ENCODE results near the gene GPR39.

The GPR39 gene

DNA sequence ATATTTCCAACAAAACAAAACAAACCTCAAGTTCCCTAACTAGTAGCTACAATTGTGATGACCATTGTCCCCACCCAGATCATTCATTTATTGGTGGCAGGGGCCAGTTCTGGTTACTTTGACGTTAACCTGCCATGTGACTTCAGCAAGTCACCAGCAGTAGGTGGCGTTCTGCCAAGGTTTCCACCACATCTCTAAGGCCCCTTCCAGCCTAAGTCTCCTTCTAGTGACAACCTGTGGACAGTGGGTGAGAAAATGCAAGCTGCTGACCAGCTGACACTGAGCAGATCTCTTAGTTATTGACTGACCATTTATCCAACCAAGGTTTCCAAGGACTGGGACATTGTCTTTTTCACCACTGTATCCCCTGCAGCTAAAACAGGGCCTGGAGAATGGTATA, 98.4 kb downstream of the GPR39 start:
- Histone ChIP-seq H3K9me3 (replicated peaks; ENCODE audit: insufficient read depth, low read length) (no peaks in the 10 kb centered on the region), H3K9me2 (replicated peaks; ENCODE audit: insufficient read depth, low read length) (no peaks in the 10 kb centered on the region), H3K27ac (ENCODE audit: low read length) (no peak overlapping the region), H2AFZ (ENCODE audit: low read length) (no peak overlapping the region), H4K20me1 (ENCODE audit: insufficient read depth, low read length) (no peaks in the 10 kb centered on the region), H3K9ac (ENCODE audit: low read length) (no peak overlapping the region), H3K79me2 (ENCODE audit: low read length) (no peaks in the 10 kb centered on the region), H3K27me3 (replicated peaks; ENCODE audit: insufficient read depth, low read length) (no peaks in the 10 kb centered on the region), H3K4me1 (ENCODE audit: low read length) (no peaks in the 10 kb centered on the region), H3K4me3 (ENCODE audit: low read length) (no peak overlapping the region), H3F3A (ENCODE audit: insufficient read depth, low read length) (no peaks in the 10 kb centered on the region), H3K4me2 (ENCODE audit: low read depth, low read length) (no peak overlapping the region), H3K36me3 (replicated peaks; ENCODE audit: insufficient read depth, low read length) (no peaks in the 10 kb centered on the region)
- DNase-seq = no peak
- TF ChIP-seq, protein P1, sequence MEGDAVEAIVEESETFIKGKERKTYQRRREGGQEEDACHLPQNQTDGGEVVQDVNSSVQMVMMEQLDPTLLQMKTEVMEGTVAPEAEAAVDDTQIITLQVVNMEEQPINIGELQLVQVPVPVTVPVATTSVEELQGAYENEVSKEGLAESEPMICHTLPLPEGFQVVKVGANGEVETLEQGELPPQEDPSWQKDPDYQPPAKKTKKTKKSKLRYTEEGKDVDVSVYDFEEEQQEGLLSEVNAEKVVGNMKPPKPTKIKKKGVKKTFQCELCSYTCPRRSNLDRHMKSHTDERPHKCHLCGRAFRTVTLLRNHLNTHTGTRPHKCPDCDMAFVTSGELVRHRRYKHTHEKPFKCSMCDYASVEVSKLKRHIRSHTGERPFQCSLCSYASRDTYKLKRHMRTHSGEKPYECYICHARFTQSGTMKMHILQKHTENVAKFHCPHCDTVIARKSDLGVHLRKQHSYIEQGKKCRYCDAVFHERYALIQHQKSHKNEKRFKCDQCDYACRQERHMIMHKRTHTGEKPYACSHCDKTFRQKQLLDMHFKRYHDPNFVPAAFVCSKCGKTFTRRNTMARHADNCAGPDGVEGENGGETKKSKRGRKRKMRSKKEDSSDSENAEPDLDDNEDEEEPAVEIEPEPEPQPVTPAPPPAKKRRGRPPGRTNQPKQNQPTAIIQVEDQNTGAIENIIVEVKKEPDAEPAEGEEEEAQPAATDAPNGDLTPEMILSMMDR (IDR thresholded peaks at IDR 0.05; ENCODE audit: low read length) = no peak
- TF ChIP-seq EZH2phosphoT487 (IDR thresholded peaks at IDR 0.05; ENCODE audit: low read length) (no peak), EZH2 (optimal IDR thresholded peaks at IDR 0.05; ENCODE audit: low read depth, low read length) (no peak)

GRCh38 chr2:132517386-132517785, 100.8 kb downstream of the GPR39 start:
- no peaks in the 10 kb centered on the region for H3K9me3 ChIP-seq (replicated peaks; ENCODE audit: insufficient read depth, low read length)
- TF ChIP-seq EZH2 (optimal IDR thresholded peaks at IDR 0.05; ENCODE audit: low read depth, low read length) = no peak
- no peak for TF ChIP-seq EZH2phosphoT487 (IDR thresholded peaks at IDR 0.05; ENCODE audit: low read length)
- TF ChIP-seq, protein P1 (IDR thresholded peaks at IDR 0.05; ENCODE audit: low read length) = no peak
- H4K20me1 ChIP-seq (ENCODE audit: insufficient read depth, low read length) = no peaks in the 10 kb centered on the region
- H3K4me1 ChIP-seq (ENCODE audit: low read length) = no peaks in the 10 kb centered on the region
- H3K79me2 ChIP-seq (ENCODE audit: low read length) = no peaks in the 10 kb centered on the region
- H3K4me3 ChIP-seq (ENCODE audit: low read length) = no peak overlapping the region
- H3K27ac ChIP-seq (ENCODE audit: low read length) = no peak overlapping the region
- H3K36me3 ChIP-seq (replicated peaks; ENCODE audit: insufficient read depth, low read length) = no peaks in the 10 kb centered on the region
- no peak overlapping the region for H2AFZ ChIP-seq (ENCODE audit: low read length)
- H3K27me3 ChIP-seq (replicated peaks; ENCODE audit: insufficient read depth, low read length) = no peaks in the 10 kb centered on the region
- H3F3A ChIP-seq (ENCODE audit: insufficient read depth, low read length) = no peaks in the 10 kb centered on the region
- H3K4me2 ChIP-seq (ENCODE audit: low read depth, low read length) = no peak overlapping the region
- no peak for DNase-seq
- no peak overlapping the region for H3K9ac ChIP-seq (ENCODE audit: low read length)
- H3K9me2 ChIP-seq (replicated peaks; ENCODE audit: insufficient read depth, low read length) = no peaks in the 10 kb centered on the region

DNA sequence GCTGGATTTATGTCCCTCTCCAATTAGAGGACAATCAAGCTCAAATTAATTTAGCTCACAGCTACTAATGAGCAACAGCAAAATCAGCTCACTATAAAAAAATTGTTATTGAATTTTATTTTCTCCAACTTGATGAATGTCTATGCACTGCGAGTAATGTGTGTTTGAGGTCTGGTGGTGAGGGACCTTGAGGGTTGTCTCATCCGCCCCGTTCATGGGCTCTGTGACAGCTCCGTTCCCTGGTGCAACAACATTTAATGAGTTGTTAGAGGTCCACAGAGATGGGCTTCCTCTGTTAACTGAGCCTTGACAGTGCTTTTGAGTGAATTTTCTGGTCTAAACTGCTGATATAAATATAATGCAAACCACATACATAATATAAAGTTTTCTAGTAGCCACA, 101.7 kb downstream of the GPR39 start:
- H3K27ac ChIP-seq (ENCODE audit: low read length) = no peak overlapping the region
- H3K4me1 ChIP-seq (ENCODE audit: low read length) = no peaks in the 10 kb centered on the region
- H2AFZ ChIP-seq (ENCODE audit: low read length) = no peak overlapping the region
- no peak for DNase-seq
- no peaks in the 10 kb centered on the region for H4K20me1 ChIP-seq (ENCODE audit: insufficient read depth, low read length)
- H3K27me3 ChIP-seq (replicated peaks; ENCODE audit: insufficient read depth, low read length) = no peaks in the 10 kb centered on the region
- no peak overlapping the region for H3K4me2 ChIP-seq (ENCODE audit: low read depth, low read length)
- no peaks in the 10 kb centered on the region for H3K79me2 ChIP-seq (ENCODE audit: low read length)
- no peaks in the 10 kb centered on the region for H3K9me3 ChIP-seq (replicated peaks; ENCODE audit: insufficient read depth, low read length)
- H3F3A ChIP-seq (ENCODE audit: insufficient read depth, low read length) = no peaks in the 10 kb centered on the region
- no peak overlapping the region for H3K9ac ChIP-seq (ENCODE audit: low read length)
- no peak overlapping the region for H3K4me3 ChIP-seq (ENCODE audit: low read length)
- no peaks in the 10 kb centered on the region for H3K9me2 ChIP-seq (replicated peaks; ENCODE audit: insufficient read depth, low read length)
- H3K36me3 ChIP-seq (replicated peaks; ENCODE audit: insufficient read depth, low read length) = no peaks in the 10 kb centered on the region
- TF ChIP-seq, protein P1 (IDR thresholded peaks at IDR 0.05; ENCODE audit: low read length) = no peak
- no peak for TF ChIP-seq EZH2 (optimal IDR thresholded peaks at IDR 0.05; ENCODE audit: low read depth, low read length)
- no peak for TF ChIP-seq EZH2phosphoT487 (IDR thresholded peaks at IDR 0.05; ENCODE audit: low read length)
